Vagina (tissue), 2 donors: Measurements from ENCODE around the gene BAHCC1.

ENCODE experiments used
- POLR2AphosphoS5 ChIP-seq, 2 donors: sonication (generic); formaldehyde crosslinking; IDR thresholded peaks; one replicate each; pipeline ENCODE4 v1.9.0; 2017; ENCODE audit warnings: antibody characterized with exemption in 2 of 2, mild to moderate bottlenecking in 2 of 2, low read depth in 1 of 2; ENCODE audit not compliant: insufficient read depth in 1 of 2
- TF ChIP-seq, protein P1 (sequence below), 3 experiments: fragments of 450-650 bp in 2 of 3; fragments of 200-600 bp in 1 of 3; sonication (generic) in 1 of 3; IDR thresholded peaks; one replicate each; pipeline ENCODE4 v1.5.1; 2017 to 2019; ENCODE audit warnings: antibody characterized with exemption in 3 of 3, mild to moderate bottlenecking in 2 of 3, moderate library complexity in 2 of 3

DNA sequence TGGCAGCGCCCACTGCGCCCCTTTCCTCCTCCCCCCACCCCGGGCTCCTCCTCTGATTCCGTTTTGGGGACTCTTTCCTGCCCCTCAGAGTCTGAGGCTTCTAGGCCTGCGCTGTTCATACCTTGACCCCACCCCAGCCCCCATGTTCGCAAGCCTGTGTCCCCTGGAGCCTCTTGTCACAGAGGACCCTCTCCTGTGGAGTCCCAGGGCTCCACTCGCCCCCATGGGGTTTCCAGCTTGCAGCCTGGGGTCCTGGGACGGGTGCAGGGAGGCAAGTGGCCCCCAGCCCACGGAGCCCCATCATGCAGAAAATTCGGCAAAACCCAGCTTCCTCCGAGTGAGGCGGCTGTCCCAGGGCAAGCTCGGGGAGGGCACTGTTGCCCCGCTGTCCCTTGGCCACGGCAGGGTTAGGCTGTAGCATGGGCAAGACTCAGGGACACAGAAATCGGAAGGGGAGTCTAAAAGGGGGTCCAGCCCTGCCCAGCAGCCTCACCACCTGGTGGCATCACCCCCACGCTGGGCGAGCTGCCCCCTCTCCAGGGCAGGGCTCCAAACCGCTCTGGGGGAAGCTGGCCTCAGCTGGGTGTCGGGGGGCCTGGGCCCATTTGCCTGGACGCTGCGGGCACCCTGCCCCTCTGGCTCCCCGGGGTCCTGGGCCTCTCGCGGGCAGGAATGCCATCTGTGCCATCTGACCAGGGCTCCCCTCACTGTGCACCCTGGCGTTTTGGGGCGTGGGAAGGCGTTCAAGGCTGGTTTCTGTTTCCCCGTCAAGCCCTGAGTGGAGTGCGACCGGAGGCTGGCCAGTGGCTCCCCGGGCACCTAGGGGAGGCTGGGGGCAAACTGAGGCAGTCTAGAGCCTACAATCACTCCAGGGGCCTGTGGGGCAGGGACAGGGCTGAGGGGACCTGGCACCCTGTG lies 11.5 kb upstream of the BAHCC1 start:
- TF ChIP-seq, protein P1, sequence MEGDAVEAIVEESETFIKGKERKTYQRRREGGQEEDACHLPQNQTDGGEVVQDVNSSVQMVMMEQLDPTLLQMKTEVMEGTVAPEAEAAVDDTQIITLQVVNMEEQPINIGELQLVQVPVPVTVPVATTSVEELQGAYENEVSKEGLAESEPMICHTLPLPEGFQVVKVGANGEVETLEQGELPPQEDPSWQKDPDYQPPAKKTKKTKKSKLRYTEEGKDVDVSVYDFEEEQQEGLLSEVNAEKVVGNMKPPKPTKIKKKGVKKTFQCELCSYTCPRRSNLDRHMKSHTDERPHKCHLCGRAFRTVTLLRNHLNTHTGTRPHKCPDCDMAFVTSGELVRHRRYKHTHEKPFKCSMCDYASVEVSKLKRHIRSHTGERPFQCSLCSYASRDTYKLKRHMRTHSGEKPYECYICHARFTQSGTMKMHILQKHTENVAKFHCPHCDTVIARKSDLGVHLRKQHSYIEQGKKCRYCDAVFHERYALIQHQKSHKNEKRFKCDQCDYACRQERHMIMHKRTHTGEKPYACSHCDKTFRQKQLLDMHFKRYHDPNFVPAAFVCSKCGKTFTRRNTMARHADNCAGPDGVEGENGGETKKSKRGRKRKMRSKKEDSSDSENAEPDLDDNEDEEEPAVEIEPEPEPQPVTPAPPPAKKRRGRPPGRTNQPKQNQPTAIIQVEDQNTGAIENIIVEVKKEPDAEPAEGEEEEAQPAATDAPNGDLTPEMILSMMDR (IDR thresholded peaks at IDR 0.05) = no peak
- no peak for TF ChIP-seq POLR2AphosphoS5 (IDR thresholded peaks at IDR 0.05; ENCODE audit: insufficient read depth in 1 of 2, low read depth in 1 of 2)
